Neuronal stem cell (in vitro differentiated cells): ENCODE results near the gene CYB5R4.

Source experiments
- DNase-seq: peaks from one replicate; pipeline ENCODE4 v3.0.0-alpha.2; 2013; ENCODE audit warnings: low spot score
- H2AFZ ChIP-seq: one replicate; pipeline ENCODE4 v1.6.1; 2013; ENCODE audit warnings: mild to moderate bottlenecking, low read length, inconsistent platforms
- H2AK5ac ChIP-seq: 2 replicates; pipeline ENCODE4 v1.6.1; 2013; ENCODE audit warnings: low read depth, mild to moderate bottlenecking, inconsistent platforms, low read length, moderate library complexity, mixed read lengths
- H2BK120ac ChIP-seq: 2 replicates; pipeline ENCODE4 v1.6.1; 2013; ENCODE audit warnings: low read depth, mild to moderate bottlenecking, inconsistent platforms, low read length, moderate library complexity, mixed read lengths
- H2BK12ac ChIP-seq: one replicate; pipeline ENCODE4 v1.6.1; 2013; ENCODE audit warnings: low read length, inconsistent platforms
- H2BK15ac ChIP-seq: 2 replicates; pipeline ENCODE4 v1.6.1; 2013; ENCODE audit warnings: mild to moderate bottlenecking, low read length, inconsistent platforms, mixed read lengths
- H2BK5ac ChIP-seq: one replicate; pipeline ENCODE4 v1.6.1; 2013; ENCODE audit warnings: inconsistent platforms, mild to moderate bottlenecking, low read length, moderate library complexity
- H3K14ac ChIP-seq: one replicate; pipeline ENCODE4 v1.6.1; 2013; ENCODE audit warnings: low read length, inconsistent platforms
- H3K18ac ChIP-seq: 2 replicates; pipeline ENCODE4 v1.6.1; 2013; ENCODE audit warnings: low read length, inconsistent platforms
- H3K23ac ChIP-seq: 2 replicates; pipeline ENCODE4 v1.6.1; 2013; ENCODE audit warnings: low read depth, mild to moderate bottlenecking, mixed read lengths, low read length, inconsistent platforms; ENCODE audit not compliant: poor library complexity
- H3K27ac ChIP-seq: replicated peaks from 3 replicates; pipeline ENCODE4 v1.5.1; 2013; ENCODE audit warnings: low read length, inconsistent platforms
- H3K27me3 ChIP-seq, 3 experiments: 2 replicates each; pipeline ENCODE4 v1.6.1; 2013; ENCODE audit warnings: low read length in 3 of 3, mild to moderate bottlenecking in 2 of 3, inconsistent platforms in 1 of 3, low read depth in 1 of 3, mixed read lengths in 1 of 3, moderate library complexity in 1 of 3; ENCODE audit not compliant: control insufficient read depth in 3 of 3, insufficient read depth in 3 of 3
- H3K36me3 ChIP-seq, 2 donors: replicated peaks in 1 of 2; 2 replicates each; pipeline ENCODE4 v1.6.1; 2013; ENCODE audit warnings: low read length in 2 of 2; ENCODE audit not compliant: control insufficient read depth in 2 of 2, insufficient read depth in 2 of 2
- H3K4ac ChIP-seq: 2 replicates; pipeline ENCODE4 v1.6.1; 2013; ENCODE audit warnings: inconsistent platforms, mild to moderate bottlenecking, low read length, moderate library complexity
- H3K4me1 ChIP-seq, 2 donors: 1 replicate in 1 of 2; 2 replicates in 1 of 2; pipeline ENCODE4 v1.6.1; 2013; ENCODE audit warnings: low read length in 2 of 2, low read depth in 1 of 2; ENCODE audit not compliant: control insufficient read depth in 2 of 2, insufficient read depth in 1 of 2
- H3K4me2 ChIP-seq: one replicate; pipeline ENCODE4 v1.6.1; 2013; ENCODE audit warnings: mild to moderate bottlenecking, low read length, inconsistent platforms; ENCODE audit not compliant: insufficient read depth, poor library complexity, severe bottlenecking
- H3K4me3 ChIP-seq, 2 donors: 2 replicates each; pipeline ENCODE4 v1.5.1; 2013; ENCODE audit warnings: low read length in 2 of 2, mild to moderate bottlenecking in 2 of 2, inconsistent platforms in 1 of 2, moderate library complexity in 1 of 2
- H3K79me1 ChIP-seq: one replicate; pipeline ENCODE4 v1.6.1; 2013; ENCODE audit warnings: low read depth, mild to moderate bottlenecking, inconsistent platforms, low read length, moderate library complexity
- H3K9ac ChIP-seq: one replicate; pipeline ENCODE4 v1.6.1; 2013; ENCODE audit warnings: mild to moderate bottlenecking, low read depth, low read length, inconsistent platforms; ENCODE audit not compliant: poor library complexity
- H3K9me3 ChIP-seq, 2 donors: replicated peaks in 1 of 2; 2 replicates each; pipeline versions ENCODE3 to v1.6.1; 2013; ENCODE audit warnings: low read length in 2 of 2, mild to moderate bottlenecking in 2 of 2, inconsistent platforms in 1 of 2, low read depth in 1 of 2, mixed read lengths in 1 of 2, moderate library complexity in 1 of 2; ENCODE audit not compliant: control insufficient read depth in 2 of 2, insufficient read depth in 1 of 2
- H4K8ac ChIP-seq: one replicate; pipeline ENCODE4 v1.6.1; 2013; ENCODE audit warnings: low read depth, mild to moderate bottlenecking, inconsistent platforms, low read length, moderate library complexity
- H4K91ac ChIP-seq: one replicate; pipeline ENCODE4 v1.6.1; 2013; ENCODE audit warnings: low read length, low read depth, mild to moderate bottlenecking, inconsistent platforms; ENCODE audit not compliant: poor library complexity
- WGBS, 2 donors: extraction: QIAGEN DNeasy Blood & Tissue Kit; methylation state at CpG; one replicate each; pipeline ENCODE4 v1.1.7; 2013; ENCODE audit warnings: missing lambda C conversion rate in 2 of 2, mixed read lengths in 1 of 2; ENCODE audit not compliant: insufficient read length in 2 of 2, insufficient replicate concordance in 1 of 2; ENCODE audit errors: extremely low coverage in 2 of 2; 5-methylcytosine and 5-hydroxymethylcytosine counted together

Gene CYB5R4

GRCh38 chr6:83970582-83970981 lies 111.1 kb downstream of the CYB5R4 start:
- Histone ChIP-seq H3K14ac (no peak overlapping the region), H2AK5ac (no peak overlapping the region), H3K4me3 (no peak overlapping the region), H2AFZ (no peak overlapping the region), H3K79me1 (no peaks in the 10 kb centered on the region), H2BK5ac (no peak overlapping the region), H2BK120ac (no peak overlapping the region), H3K27ac (no peak overlapping the region), H3K18ac (no peak overlapping the region), H3K4ac (no peak overlapping the region), H4K8ac (no peak overlapping the region), H3K4me1 (no peaks in the 10 kb centered on the region), H2BK12ac (no peak overlapping the region), H4K91ac (no peak overlapping the region), H3K23ac (no peak overlapping the region), H3K4me2 (no peak overlapping the region), H3K9me3 (peaks cover 0 to 5% of the 10 kb centered on the region in 2 donors), H3K27me3 (no peaks in the 10 kb centered on the region), H2BK15ac (no peak overlapping the region), H3K9ac (no peak overlapping the region), H3K36me3 (no peaks in the 10 kb centered on the region)
- DNase-seq: no peak

GRCh38 chr6:83974409-83975050 lies 115.0 kb downstream of the CYB5R4 start:
- no peaks in the 10 kb centered on the region for H3K4me1 ChIP-seq
- H4K8ac ChIP-seq: no peak overlapping the region
- no peaks in the 10 kb centered on the region for H3K79me1 ChIP-seq
- H3K23ac ChIP-seq: no peak overlapping the region
- no peak overlapping the region for H3K18ac ChIP-seq
- no peaks in the 10 kb centered on the region for H3K27me3 ChIP-seq
- H2BK15ac ChIP-seq: no peak overlapping the region
- no peak overlapping the region for H2BK5ac ChIP-seq
- H4K91ac ChIP-seq: no peak overlapping the region
- H3K9me3 ChIP-seq: peaks cover 0 to 5% of the 10 kb centered on the region in 2 donors
- H3K4me2 ChIP-seq: no peak overlapping the region
- no peak overlapping the region for H3K27ac ChIP-seq
- H3K9ac ChIP-seq: no peak overlapping the region
- H3K36me3 ChIP-seq: no peaks in the 10 kb centered on the region
- no peak overlapping the region for H3K4me3 ChIP-seq
- H3K4ac ChIP-seq: no peak overlapping the region
- WGBS, 2 donors: no CpG with 5 or more reads among the region's 3 CpGs
- H2BK120ac ChIP-seq: no peak overlapping the region
- H2AFZ ChIP-seq: no peak overlapping the region
- no peak overlapping the region for H2AK5ac ChIP-seq
- DNase-seq: no peak
- H3K14ac ChIP-seq: no peak overlapping the region
- H2BK12ac ChIP-seq: no peak overlapping the region

- no peak overlapping the region for H3K18ac ChIP-seq
- no peak overlapping the region for H3K14ac ChIP-seq
- no peaks in the 10 kb centered on the region for H3K4me1 ChIP-seq
- peaks cover 0 to 6% of the 10 kb centered on the region in 2 donors for H3K9me3 ChIP-seq
- no peak overlapping the region for H3K9ac ChIP-seq
- no peak overlapping the region for H3K4me3 ChIP-seq
- no peak overlapping the region for H4K91ac ChIP-seq
- no peaks in the 10 kb centered on the region for H3K36me3 ChIP-seq
- H2BK12ac ChIP-seq: no peak overlapping the region
- no peak overlapping the region for H3K4me2 ChIP-seq
- H3K27ac ChIP-seq: no peak overlapping the region
- no peak overlapping the region for H2BK15ac ChIP-seq
- WGBS, 2 donors: no CpG with 5 or more reads among the region's 5 CpGs
- DNase-seq: no peak
- no peak overlapping the region for H3K4ac ChIP-seq
- no peak overlapping the region for H3K23ac ChIP-seq
- H2BK5ac ChIP-seq: no peak overlapping the region
- H3K79me1 ChIP-seq: no peaks in the 10 kb centered on the region
- no peak overlapping the region for H2BK120ac ChIP-seq
- H2AFZ ChIP-seq: no peak overlapping the region
- no peaks in the 10 kb centered on the region for H3K27me3 ChIP-seq
- no peak overlapping the region for H4K8ac ChIP-seq
- H2AK5ac ChIP-seq: no peak overlapping the region
Measured at GRCh38 chr6:83976037-83976755, 116.7 kb downstream of the CYB5R4 start.

GRCh38 chr6:83976871-83977270 lies 117.4 kb downstream of the CYB5R4 start:
- Histone ChIP-seq H2BK5ac (no peak overlapping the region), H3K9ac (no peak overlapping the region), H3K27me3 (no peaks in the 10 kb centered on the region), H3K4me1 (no peaks in the 10 kb centered on the region), H3K9me3 (peaks cover 0 to 6% of the 10 kb centered on the region in 2 donors), H3K18ac (no peak overlapping the region), H3K4me2 (no peak overlapping the region), H2BK120ac (no peak overlapping the region), H3K27ac (no peak overlapping the region), H2BK12ac (no peak overlapping the region), H3K36me3 (no peaks in the 10 kb centered on the region), H3K4ac (no peak overlapping the region), H3K14ac (no peak overlapping the region), H2BK15ac (no peak overlapping the region), H3K79me1 (no peaks in the 10 kb centered on the region), H3K4me3 (no peak overlapping the region), H3K23ac (no peak overlapping the region), H2AK5ac (no peak overlapping the region), H4K91ac (no peak overlapping the region), H2AFZ (no peak overlapping the region), H4K8ac (no peak overlapping the region)
- DNase-seq: no peak
- 100% methylated on average over 1 of the region's 8 CpGs; no CpG with 5 or more reads in 1 of the 2 donors for WGBS, 2 donors
